Measurements from ENCODE around the gene TXLNB.
"Not testable (repeated sequence)": the region's sequence is repeated elsewhere in the genome, so short reads cannot be mapped to it uniquely, and the experiment has no call there.

DNA sequence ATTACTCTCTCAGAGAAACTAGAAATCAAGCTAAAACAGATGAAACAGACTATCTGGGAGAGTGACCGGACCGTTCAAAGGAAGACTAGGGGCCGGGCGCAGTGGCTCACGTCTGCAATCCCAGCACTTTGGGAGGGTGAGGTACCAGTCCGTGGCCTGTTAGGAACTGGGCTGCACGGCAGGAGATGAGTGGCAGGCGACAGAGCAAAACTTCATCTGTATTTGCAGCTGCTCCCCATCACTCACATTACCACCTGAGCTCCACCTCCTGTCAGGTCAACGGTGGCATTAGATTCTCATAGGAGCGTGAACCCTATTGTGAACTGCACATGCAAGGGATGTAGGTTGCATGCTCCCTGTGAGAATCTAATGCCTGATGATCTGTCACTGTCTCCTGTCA is 5.4 kb downstream of the TXLNB start:
- not testable (repeated sequence) for TF ChIP-seq ZNF433 (tag by site-specific recombination; IDR thresholded peaks at IDR 0.05; ENCODE audit: low read depth); ZBTB21 (tag by site-specific recombination; IDR thresholded peaks at IDR 0.05)
- TF ChIP-seq, protein P1, sequence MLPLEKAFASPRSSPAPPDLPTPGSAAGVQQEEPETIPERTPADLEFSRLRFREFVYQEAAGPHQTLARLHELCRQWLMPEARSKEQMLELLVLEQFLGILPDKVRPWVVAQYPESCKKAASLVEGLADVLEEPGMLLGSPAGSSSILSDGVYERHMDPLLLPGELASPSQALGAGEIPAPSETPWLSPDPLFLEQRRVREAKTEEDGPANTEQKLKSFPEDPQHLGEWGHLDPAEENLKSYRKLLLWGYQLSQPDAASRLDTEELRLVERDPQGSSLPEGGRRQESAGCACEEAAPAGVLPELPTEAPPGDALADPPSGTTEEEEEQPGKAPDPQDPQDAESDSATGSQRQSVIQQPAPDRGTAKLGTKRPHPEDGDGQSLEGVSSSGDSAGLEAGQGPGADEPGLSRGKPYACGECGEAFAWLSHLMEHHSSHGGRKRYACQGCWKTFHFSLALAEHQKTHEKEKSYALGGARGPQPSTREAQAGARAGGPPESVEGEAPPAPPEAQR (tag by site-specific recombination; IDR thresholded peaks at IDR 0.05) = not testable (repeated sequence)
- TF ChIP-seq, protein P2, sequence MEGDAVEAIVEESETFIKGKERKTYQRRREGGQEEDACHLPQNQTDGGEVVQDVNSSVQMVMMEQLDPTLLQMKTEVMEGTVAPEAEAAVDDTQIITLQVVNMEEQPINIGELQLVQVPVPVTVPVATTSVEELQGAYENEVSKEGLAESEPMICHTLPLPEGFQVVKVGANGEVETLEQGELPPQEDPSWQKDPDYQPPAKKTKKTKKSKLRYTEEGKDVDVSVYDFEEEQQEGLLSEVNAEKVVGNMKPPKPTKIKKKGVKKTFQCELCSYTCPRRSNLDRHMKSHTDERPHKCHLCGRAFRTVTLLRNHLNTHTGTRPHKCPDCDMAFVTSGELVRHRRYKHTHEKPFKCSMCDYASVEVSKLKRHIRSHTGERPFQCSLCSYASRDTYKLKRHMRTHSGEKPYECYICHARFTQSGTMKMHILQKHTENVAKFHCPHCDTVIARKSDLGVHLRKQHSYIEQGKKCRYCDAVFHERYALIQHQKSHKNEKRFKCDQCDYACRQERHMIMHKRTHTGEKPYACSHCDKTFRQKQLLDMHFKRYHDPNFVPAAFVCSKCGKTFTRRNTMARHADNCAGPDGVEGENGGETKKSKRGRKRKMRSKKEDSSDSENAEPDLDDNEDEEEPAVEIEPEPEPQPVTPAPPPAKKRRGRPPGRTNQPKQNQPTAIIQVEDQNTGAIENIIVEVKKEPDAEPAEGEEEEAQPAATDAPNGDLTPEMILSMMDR (tag by site-specific recombination; IDR thresholded peaks at IDR 0.05) = not testable (repeated sequence)

Measured in HEK293 (cell line).